Measurements from ENCODE around the gene GPR68. TPM values are rescaled to one million over a fixed set of nuclear protein-coding genes. Genes with fewer than 3 reads are reported as not detected.

The GPR68 gene
- total and polyA plus RNA-seq, 2 donors (not counting 1 experiment from before 2014, with no cell fraction given), result 0.31 to 0.34 TPM

DNA sequence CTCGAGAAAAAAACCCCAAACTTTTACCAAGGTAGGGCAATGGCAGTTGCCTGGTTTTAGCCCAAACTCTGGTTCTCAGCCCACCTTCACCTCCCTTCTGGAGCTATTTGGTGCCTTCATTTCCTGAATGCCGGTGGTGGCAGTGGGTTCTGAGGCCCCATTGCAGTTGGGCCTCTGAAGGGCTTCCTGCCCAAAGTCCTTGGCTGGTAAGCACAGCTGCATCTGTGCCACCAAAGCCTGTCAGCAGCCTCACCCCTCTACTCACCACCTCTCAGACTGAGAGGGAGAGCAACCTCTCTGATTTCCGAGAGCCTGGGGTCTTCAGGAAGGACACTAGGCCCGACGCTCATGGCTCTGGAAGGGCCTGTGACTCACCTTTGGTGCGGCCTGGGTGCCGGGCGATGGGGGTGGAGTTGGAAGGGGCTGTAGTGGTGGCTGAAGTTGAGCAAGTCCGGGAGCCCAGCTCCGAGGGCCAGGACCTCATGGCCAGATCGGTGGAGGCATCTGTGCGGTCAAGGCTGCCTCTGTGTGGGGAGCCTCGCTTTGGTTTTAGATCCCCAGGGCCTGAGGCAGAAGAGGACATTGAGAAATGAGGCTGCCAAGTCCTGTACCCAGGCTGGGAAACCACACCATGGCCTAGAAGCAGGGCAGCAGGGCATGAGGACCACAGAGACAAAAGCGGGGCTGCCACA is 38.6 kb upstream of the GPR68 start:
- POLR2A ChIA-PET, result no interaction called here
- Mint-ChIP-seq H3K4me3 (no peak overlapping the region), H3K4me1 (peaks cover 23% of the 10 kb centered on the region), H3K27ac (no peak overlapping the region), H3K9me3 (ENCODE audit: insufficient read depth) (no peaks in the 10 kb centered on the region), H3K27me3 (no peaks in the 10 kb centered on the region)
- H3K4me3 ChIP-seq (ENCODE audit: control extremely low read depth in 1 of 5, extremely low read depth in 1 of 5, insufficient read depth in 1 of 5, low read depth in 2 of 5, low read length in 4 of 5), result no peak overlapping the region
- no peak for TF ChIP-seq EZH2 (IDR thresholded peaks at IDR 0.05; ENCODE audit: borderline replicate concordance, insufficient read depth, low read depth, low read length, poor library complexity, severe bottlenecking)
- TF ChIP-seq, protein P1, sequence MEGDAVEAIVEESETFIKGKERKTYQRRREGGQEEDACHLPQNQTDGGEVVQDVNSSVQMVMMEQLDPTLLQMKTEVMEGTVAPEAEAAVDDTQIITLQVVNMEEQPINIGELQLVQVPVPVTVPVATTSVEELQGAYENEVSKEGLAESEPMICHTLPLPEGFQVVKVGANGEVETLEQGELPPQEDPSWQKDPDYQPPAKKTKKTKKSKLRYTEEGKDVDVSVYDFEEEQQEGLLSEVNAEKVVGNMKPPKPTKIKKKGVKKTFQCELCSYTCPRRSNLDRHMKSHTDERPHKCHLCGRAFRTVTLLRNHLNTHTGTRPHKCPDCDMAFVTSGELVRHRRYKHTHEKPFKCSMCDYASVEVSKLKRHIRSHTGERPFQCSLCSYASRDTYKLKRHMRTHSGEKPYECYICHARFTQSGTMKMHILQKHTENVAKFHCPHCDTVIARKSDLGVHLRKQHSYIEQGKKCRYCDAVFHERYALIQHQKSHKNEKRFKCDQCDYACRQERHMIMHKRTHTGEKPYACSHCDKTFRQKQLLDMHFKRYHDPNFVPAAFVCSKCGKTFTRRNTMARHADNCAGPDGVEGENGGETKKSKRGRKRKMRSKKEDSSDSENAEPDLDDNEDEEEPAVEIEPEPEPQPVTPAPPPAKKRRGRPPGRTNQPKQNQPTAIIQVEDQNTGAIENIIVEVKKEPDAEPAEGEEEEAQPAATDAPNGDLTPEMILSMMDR (IDR thresholded peaks at IDR 0.05), result no peak
- intact Hi-C loops (cut with micrococcal nuclease), result no loop called here
- peaks cover 20 to 21% of the 10 kb centered on the region in 2 donors for H3K4me1 ChIP-seq (ENCODE audit: control insufficient read depth in 2 of 2, insufficient read depth in 2 of 2, low read length in 2 of 2)
- CTCF ChIA-PET, result interaction anchor here (0.9 to 16.1 kb wide), 3 partner anchors 22 to 380 kb away, joined by 3 to 449 read pairs (median 4); no protein-coding TSS in a partner anchor
- no peak overlapping the region for H3K4me2 ChIP-seq (replicated peaks; ENCODE audit: low read depth, low read length, poor library complexity, severe bottlenecking)
- whole genome bisulfite sequencing (ENCODE audit: insufficient coverage), result 81% methylated on average over 14 of the region's 14 CpGs
- H4K20me1 ChIP-seq (ENCODE audit: control insufficient read depth, insufficient read depth, low read length, poor library complexity, severe bottlenecking), result peaks cover 32% of the 10 kb centered on the region
- H3K9ac ChIP-seq (ENCODE audit: low read length), result no peak overlapping the region
- no peaks in the 10 kb centered on the region for H3K27me3 ChIP-seq (replicated peaks in 1 of 4; ENCODE audit: control extremely low read depth in 1 of 4, control insufficient read depth in 3 of 4, insufficient read depth in 4 of 4, low read length in 3 of 4)
- peak overlapping the region; percentile 3 to 20 for H3K27ac ChIP-seq (ENCODE audit: low read length in 2 of 2)
- DNase-seq (no peak), ATAC-seq (ENCODE audit: low read depth) (no peak)
- H2AFZ ChIP-seq (ENCODE audit: insufficient read depth, low read depth, low read length, poor library complexity, severe bottlenecking), result no peak overlapping the region
- H3K36me3 ChIP-seq (replicated peaks in 1 of 2; ENCODE audit: control extremely low read depth in 1 of 2, control insufficient read depth in 1 of 2, extremely low read depth in 1 of 2, insufficient read depth in 2 of 2, low read length in 1 of 2), result peaks cover 21 to 97% of the 10 kb centered on the region in 2 experiments
- H3K9me3 ChIP-seq (ENCODE audit: control extremely low read depth in 1 of 3, control insufficient read depth in 2 of 3, insufficient read depth in 1 of 3, low read length in 2 of 3), result peaks cover 0 to 5% (median 0%) of the 10 kb centered on the region in 3 donors
- H3K79me2 ChIP-seq (ENCODE audit: control insufficient read depth, insufficient read depth, low read length), result peaks cover 41% of the 10 kb centered on the region

DNA sequence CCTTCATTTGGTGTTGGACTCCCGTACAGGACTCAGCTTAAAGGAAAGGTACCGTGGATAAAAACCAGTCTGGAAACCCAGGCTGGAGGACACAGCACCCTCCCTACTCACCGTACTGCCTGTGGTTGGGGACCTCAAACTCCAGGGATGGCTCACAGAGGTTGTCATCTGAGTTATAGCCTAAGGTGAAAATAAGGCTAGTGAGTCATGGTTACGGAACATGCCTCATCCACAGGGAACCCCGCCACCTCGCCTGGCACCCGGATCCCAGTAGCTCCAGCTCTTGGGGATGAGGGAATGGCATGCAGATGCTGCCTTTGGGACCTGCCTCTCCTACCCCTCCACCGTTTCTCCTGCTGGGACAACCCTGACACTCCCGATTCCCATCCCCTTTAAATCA is 36.8 kb upstream of the GPR68 start:
- no peaks in the 10 kb centered on the region for H3K27me3 ChIP-seq (replicated peaks in 1 of 4; ENCODE audit: control extremely low read depth in 1 of 4, control insufficient read depth in 3 of 4, insufficient read depth in 4 of 4, low read length in 3 of 4)
- H3K9me3 ChIP-seq (ENCODE audit: control extremely low read depth in 1 of 3, control insufficient read depth in 2 of 3, insufficient read depth in 1 of 3, low read length in 2 of 3), result peaks cover 0 to 5% (median 0%) of the 10 kb centered on the region in 3 donors
- intact Hi-C loops (cut with micrococcal nuclease), result no loop called here
- H3K9ac ChIP-seq (ENCODE audit: low read length), result no peak overlapping the region
- peaks cover 30 to 97% of the 10 kb centered on the region in 2 experiments for H3K36me3 ChIP-seq (replicated peaks in 1 of 2; ENCODE audit: control extremely low read depth in 1 of 2, control insufficient read depth in 1 of 2, extremely low read depth in 1 of 2, insufficient read depth in 2 of 2, low read length in 1 of 2)
- H3K4me3 ChIP-seq (ENCODE audit: control extremely low read depth in 1 of 5, extremely low read depth in 1 of 5, insufficient read depth in 1 of 5, low read depth in 2 of 5, low read length in 4 of 5), result no peak overlapping the region
- no peak overlapping the region for H3K4me3 Mint-ChIP-seq
- H3K9me3 Mint-ChIP-seq (ENCODE audit: insufficient read depth), result no peaks in the 10 kb centered on the region
- peaks cover 21% of the 10 kb centered on the region for H3K4me1 Mint-ChIP-seq
- CTCF ChIA-PET, result interaction anchor here (1.1 to 16.1 kb wide), 2 partner anchors 37 to 104 kb away, joined by 4 to 449 read pairs; partner anchors contain the start of gene GPR68
- H3K79me2 ChIP-seq (ENCODE audit: control insufficient read depth, insufficient read depth, low read length), result peaks cover 41% of the 10 kb centered on the region
- H3K27ac ChIP-seq (ENCODE audit: low read length in 2 of 2), result no peak overlapping the region
- peaks cover 25% of the 10 kb centered on the region for H4K20me1 ChIP-seq (ENCODE audit: control insufficient read depth, insufficient read depth, low read length, poor library complexity, severe bottlenecking)
- H3K27me3 Mint-ChIP-seq, result no peaks in the 10 kb centered on the region
- no peak overlapping the region for H3K27ac Mint-ChIP-seq
- ATAC-seq (ENCODE audit: low read depth) (no peak), DNase-seq (no peak)
- peaks cover 18 to 19% of the 10 kb centered on the region in 2 donors for H3K4me1 ChIP-seq (ENCODE audit: control insufficient read depth in 2 of 2, insufficient read depth in 2 of 2, low read length in 2 of 2)
- no peak overlapping the region for H3K4me2 ChIP-seq (replicated peaks; ENCODE audit: low read depth, low read length, poor library complexity, severe bottlenecking)
- no peak for TF ChIP-seq EZH2 (IDR thresholded peaks at IDR 0.05; ENCODE audit: borderline replicate concordance, insufficient read depth, low read depth, low read length, poor library complexity, severe bottlenecking)
- TF ChIP-seq, protein P1 (IDR thresholded peaks at IDR 0.05), result no peak
- WGBS (ENCODE audit: insufficient coverage), result 100% methylated on average over 2 of the region's 9 CpGs
- H2AFZ ChIP-seq (ENCODE audit: insufficient read depth, low read depth, low read length, poor library complexity, severe bottlenecking), result no peak overlapping the region
- POLR2A ChIA-PET, result no interaction called here
